WERI-Rb-1 (cell line): Measurements from ENCODE around the gene RWDD4.

Experiments
- DNase-seq: peaks from one replicate; pipeline ENCODE4 v3.0.0-alpha.2; 2020
- H3K27ac ChIP-seq: fragments of 250-450 bp; sonication (Bioruptor Pico); 2 replicates; pipeline ENCODE4 v1.5.1; 2020; ENCODE audit warnings: mild to moderate bottlenecking, moderate library complexity
- H3K27me3 ChIP-seq: fragments of 250-450 bp; sonication (Bioruptor Pico); 2 replicates; pipeline ENCODE4 v1.5.1; 2021; ENCODE audit warnings: mild to moderate bottlenecking, low read depth, moderate library complexity; ENCODE audit not compliant: insufficient read depth, severe bottlenecking
- H3K36me3 ChIP-seq: fragments of 250-450 bp; sonication (Bioruptor Pico); 2 replicates; pipeline ENCODE4 v1.5.1; 2020; ENCODE audit warnings: mild to moderate bottlenecking, moderate library complexity
- H3K4me3 ChIP-seq: 2 replicates; pipeline ENCODE4 v1.5.1; 2011; ENCODE audit warnings: low read depth, mild to moderate bottlenecking, control low read depth, low read length
- H3K9me3 ChIP-seq: fragments of 250-450 bp; sonication (Bioruptor Pico); 2 replicates; pipeline ENCODE4 v1.5.1; 2021; ENCODE audit warnings: mild to moderate bottlenecking, moderate library complexity; ENCODE audit not compliant: severe bottlenecking
- CTCF ChIP-seq: IDR thresholded peaks from 2 replicates; pipeline ENCODE4 v1.5.1; 2011; ENCODE audit warnings: low read depth, mild to moderate bottlenecking, control low read depth, inconsistent platforms, low read length

RWDD4 gene

DNA sequence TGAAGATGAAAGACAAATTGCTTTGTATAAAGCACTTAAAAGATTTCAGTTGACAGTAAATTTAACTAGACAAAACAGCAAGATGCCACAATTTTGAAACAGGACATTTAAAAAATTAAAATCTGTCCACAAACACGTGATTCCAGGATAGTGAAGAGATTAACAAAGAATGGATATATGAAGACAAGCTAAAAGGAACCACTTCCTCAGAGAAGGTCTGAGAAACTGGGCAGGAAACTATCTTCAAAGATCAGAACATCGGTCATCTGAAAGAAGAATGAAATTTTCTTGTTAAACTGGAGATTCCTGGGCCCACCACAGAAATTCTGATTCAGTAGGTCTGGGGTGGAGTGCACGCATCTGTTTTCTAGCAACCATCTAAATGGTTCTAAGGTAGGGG, 1.4 kb downstream of the RWDD4 start:
- Histone ChIP-seq H3K4me3 (no peak overlapping the region), H3K9me3 (no peaks in the 10 kb centered on the region), H3K36me3 (peaks cover 22% of the 10 kb centered on the region), H3K27ac (no peak overlapping the region), H3K27me3 (no peaks in the 10 kb centered on the region)
- TF ChIP-seq CTCF: no peak
- DNase-seq: no peak

DNA sequence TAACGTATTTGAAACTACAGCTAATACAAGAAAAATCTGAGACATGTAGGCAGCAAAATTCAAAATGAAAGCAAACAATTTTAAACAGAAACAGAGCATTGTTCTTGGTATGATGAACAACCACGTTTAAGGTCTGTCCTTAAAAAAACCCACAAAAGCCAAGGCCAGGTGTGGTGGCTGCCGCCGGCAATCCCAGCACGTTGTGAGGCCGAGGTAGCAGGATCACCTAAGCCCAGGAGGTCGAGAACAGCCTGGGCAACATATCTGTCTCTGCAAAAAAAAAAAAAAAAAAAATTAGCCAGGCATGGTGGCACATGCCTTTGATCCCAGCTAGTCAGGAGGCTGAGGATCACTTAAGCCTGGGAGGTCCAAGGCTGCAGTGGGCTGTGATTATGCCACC, 13.7 kb downstream of the RWDD4 start:
- no peak for TF ChIP-seq CTCF
- Histone ChIP-seq H3K27me3 (no peaks in the 10 kb centered on the region), H3K9me3 (no peaks in the 10 kb centered on the region), H3K36me3 (peaks cover 70% of the 10 kb centered on the region), H3K4me3 (no peak overlapping the region), H3K27ac (no peak overlapping the region)
- no peak for DNase-seq

DNA sequence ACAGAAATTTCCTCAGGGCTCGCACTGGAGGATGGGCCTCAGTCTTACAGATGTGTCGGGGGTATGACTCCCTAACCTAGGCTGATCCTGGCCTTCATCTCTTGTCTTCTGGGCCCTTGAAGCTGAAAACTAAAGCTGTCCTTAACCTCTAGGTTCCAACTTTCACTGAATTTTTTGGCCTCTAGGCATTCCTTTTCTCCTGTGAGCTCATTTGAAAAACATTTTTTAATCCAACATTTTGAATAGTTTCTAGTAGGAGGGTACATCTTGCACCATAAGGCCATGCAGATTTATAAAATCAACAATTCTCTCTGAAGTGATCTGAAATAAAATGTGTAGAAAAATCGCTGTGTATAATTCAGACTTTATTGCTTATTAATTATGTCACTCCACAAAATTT, 19.7 kb downstream of the RWDD4 start:
- DNase-seq: no peak
- Histone ChIP-seq H3K27ac (no peak overlapping the region), H3K27me3 (no peaks in the 10 kb centered on the region), H3K4me3 (no peak overlapping the region), H3K9me3 (no peaks in the 10 kb centered on the region), H3K36me3 (peaks cover 17% of the 10 kb centered on the region)
- TF ChIP-seq CTCF: no peak

DNA sequence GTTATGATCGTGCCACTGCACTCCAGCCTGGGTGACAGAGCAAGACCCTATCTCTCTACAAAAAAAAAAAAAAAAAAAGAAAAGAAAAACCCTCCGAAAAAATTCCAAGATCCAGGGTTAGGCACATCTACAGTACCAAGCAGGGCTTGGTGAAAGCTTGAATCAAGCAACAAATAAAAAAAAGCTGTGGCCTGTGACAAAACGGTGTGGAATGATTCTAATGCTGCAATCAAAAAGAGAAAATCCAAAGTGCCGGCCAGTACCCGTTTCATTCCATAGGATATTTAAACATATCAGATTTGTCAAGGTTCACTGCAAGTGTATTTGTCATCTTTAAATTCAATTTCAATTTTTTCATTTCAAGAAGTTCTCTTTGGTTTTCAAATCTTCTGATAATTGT, 20.5 kb downstream of the RWDD4 start:
- peaks cover 9% of the 10 kb centered on the region; the same call in 1 of the 2 replicates for H3K36me3 ChIP-seq
- no peak for DNase-seq
- no peak overlapping the region for H3K27ac ChIP-seq
- no peaks in the 10 kb centered on the region for H3K9me3 ChIP-seq
- H3K4me3 ChIP-seq: no peak overlapping the region
- no peak for TF ChIP-seq CTCF
- H3K27me3 ChIP-seq: no peaks in the 10 kb centered on the region

- no peaks in the 10 kb centered on the region for H3K9me3 ChIP-seq
- no peak for TF ChIP-seq CTCF
- no peak for DNase-seq
Observed at GRCh38 chr4:183637461-183637860, 21.5 kb downstream of the RWDD4 start.

DNA sequence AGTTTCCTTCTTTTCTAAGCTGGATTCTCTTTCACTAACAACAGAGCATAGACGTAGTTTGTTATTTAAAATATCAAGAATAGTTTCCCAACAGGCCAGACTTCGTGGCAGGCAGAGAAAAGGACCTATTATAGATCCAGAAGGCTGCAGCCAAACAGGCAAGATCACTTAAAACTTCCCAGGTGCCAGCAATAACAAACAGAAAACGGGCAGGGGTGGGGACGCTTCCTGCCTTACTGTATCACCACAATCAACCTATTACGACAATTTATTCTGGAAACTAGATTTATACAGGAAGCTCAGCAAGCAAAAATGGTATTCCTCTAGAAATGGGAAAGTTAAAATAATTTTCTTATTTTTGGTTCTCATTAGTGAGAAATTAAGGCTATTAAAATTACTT, 22.1 kb downstream of the RWDD4 start:
- Histone ChIP-seq H3K27me3 (no peaks in the 10 kb centered on the region), H3K4me3 (no peak overlapping the region), H3K9me3 (no peaks in the 10 kb centered on the region), H3K27ac (no peak overlapping the region), H3K36me3 (peaks cover 3% of the 10 kb centered on the region; the same call in 1 of the 2 replicates)
- TF ChIP-seq CTCF: no peak
- no peak for DNase-seq

More at GRCh38 chr4:183637461-183637860, 21.5 kb downstream of the RWDD4 start:
- no peaks in the 10 kb centered on the region for H3K27me3 ChIP-seq
- H3K27ac ChIP-seq: no peak overlapping the region
- H3K4me3 ChIP-seq: no peak overlapping the region
- H3K36me3 ChIP-seq: peaks cover 4% of the 10 kb centered on the region; the same call in 1 of the 2 replicates
